Myocyte (in vitro differentiated cells): ENCODE data around the gene UPP2. TPM values are rescaled to one million over a fixed set of nuclear protein-coding genes. Genes with fewer than 3 reads are reported as not detected.

Experiments used
- total RNA-seq: library from RNA; depleted of rRNA; stranded (reverse); fragments of >200 nt; gene quantifications from 2 replicates; pipeline ENCODE4 v1.2.3, GENCODE V29; 2014

The UPP2 gene
- total RNA-seq, 1 donor from 2014 or later: not detected

Other genes with a start within 250 kb of the UPP2 start
- gene ACVR1, start 225.5 kb upstream of the UPP2 start, total RNA-seq: 43.0 and 48.8 TPM in 2 replicates